ENCODE data around the gene FOSL2.

Gene FOSL2

DNA sequence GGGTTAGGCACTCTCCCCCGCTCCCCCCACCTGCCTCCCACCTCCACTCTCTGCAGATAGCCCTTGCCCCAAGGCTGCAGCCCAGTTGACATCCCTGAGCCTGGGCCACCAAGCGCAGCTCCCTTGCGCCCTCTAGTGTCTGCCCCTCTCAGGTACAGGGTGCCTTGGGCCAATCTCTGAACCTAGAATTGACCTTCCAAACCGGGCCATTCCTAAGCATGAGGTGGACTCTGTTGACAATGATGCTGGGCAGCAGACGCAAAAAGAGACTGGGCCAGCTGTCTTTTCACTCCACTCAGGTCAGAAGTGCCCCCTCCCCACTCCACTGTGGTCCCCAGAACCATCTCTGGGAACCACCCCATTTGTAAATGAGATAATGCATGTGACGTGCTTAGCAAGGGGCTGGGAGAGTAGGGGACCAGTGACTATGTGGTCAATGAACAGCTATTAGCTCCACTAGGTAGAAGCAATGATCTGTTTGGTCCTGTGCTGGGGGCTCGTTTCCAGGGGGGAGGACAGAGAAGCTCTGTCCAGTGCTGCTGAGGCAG, 60.0 kb downstream of the FOSL2 start:
- peak in 1 of 2 experiments; percentile 49 for DNase-seq

DNA sequence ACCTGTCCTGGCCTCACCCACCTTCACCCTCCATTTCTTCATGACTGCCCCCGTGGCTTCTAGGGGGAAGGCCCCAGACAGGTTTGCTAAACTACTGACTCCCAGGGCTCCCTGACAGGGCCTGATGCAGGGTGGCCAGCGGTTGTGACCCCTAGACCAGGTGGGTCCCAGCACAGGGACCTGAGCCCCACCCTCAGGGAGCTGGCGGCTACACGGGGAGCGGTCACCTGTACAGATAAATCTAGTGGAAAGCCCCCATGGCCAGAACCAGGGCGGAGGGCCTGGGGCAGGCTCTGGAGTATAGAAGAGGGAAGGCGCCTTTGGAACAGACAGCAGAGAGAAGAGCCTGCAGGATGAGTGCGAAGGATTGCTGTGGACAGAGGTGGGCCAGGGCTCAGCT, 60.7 kb downstream of the FOSL2 start:
- no peak for DNase-seq

DNA sequence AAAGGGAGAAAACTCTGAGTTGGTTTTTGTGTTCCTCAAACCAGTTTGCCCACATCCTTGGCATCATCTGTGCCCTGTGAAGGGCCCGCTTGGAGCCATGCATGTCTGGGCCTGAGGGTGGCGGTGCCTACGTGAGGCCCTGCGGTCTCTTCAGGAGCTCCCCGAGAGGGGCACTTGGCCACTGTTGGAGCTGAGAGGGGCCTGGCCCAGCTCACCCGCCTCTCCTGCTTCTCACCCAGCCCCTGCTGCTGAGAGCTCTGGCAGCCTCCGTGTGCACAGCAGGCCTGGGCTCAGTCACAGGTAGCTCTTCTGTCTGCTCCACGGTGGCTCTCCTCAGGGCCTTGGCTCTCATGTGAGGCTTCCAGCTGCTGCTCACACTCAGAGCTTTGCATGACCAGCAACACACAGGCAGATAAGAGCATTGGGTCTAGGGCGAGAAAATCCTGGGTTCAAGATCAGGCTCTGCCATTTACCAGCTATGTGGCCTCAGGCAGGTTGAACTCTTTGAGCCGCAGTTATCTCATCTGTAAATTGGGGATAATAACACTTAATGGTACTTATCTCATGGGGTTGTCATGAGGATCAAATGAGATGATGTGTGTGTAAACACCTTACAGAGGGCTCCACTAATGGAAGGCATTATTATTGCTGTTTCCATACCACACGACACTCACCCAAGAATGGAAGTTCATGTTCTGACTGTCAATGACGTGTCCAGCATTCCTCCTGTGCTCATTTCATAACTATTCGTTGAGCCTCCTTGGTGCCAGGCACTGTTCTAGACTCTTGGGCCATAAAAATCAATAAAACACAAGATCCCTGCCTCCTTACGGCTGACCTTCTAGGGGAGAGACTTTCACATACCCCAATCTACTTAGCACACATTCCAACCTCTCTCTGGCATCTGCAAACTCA, 61.6 kb downstream of the FOSL2 start:
- DNase-seq: no peak

DNA sequence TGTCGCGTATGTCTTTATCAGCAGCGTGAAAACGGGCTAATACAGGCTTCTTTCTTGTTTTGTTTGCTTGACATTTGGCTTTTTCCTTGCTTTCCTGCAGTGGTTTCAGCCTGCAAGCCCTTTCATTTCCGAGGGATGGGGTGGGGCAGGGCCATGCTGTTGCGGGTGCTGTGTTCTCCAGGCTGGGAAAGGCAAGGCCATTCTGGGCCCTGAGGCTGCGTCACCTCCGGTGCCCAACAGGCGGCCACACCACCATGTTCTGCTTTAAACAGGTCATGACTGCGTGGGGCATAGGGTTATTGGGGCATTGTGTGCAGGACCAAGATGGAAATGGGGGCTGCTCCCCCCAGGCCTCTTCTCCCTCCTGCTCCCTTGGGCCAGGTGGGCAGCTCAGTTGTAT, 64.6 kb downstream of the FOSL2 start:
- DNase-seq: no peak

DNA sequence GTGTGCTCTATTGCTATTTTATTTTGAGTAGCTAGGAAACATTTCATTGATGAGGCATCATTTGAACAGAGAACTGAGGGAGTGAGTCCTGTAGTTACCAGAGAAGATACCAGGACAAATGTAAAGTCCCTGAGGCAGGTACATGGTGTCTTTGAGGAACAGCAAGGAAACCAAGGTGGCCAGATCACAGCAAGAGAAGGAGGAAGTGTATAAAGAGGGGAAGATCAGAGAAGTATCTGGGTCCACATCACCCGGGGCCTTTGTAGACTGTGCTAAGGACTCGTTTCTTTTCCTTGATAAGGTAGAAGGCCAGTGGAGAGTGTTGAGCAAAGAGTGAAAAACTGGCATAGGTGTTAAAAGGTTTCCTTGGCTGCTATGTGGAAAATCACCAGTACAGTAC, 68.4 kb downstream of the FOSL2 start:
- DNase-seq: no peak

DNA sequence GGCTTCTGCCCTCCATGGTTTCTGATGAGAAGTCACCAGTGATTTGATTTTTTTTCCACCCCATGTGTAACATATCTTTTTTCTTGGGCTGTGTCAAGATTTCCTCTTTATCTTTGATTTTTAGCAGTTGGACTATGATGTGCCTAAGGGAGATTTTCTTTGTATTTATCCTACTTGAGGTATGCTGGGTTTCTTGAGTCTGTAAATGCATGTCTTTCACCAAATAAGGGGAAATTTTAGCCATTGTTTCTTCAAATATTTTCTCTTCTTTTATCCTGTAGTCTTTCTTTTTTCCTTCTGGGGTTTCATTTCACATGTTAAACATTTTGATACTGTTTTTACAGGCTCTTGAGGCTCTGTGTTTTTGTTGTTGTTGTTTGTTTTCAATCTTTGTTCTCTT, 69.5 kb downstream of the FOSL2 start:
- DNase-seq: no peak

DNA sequence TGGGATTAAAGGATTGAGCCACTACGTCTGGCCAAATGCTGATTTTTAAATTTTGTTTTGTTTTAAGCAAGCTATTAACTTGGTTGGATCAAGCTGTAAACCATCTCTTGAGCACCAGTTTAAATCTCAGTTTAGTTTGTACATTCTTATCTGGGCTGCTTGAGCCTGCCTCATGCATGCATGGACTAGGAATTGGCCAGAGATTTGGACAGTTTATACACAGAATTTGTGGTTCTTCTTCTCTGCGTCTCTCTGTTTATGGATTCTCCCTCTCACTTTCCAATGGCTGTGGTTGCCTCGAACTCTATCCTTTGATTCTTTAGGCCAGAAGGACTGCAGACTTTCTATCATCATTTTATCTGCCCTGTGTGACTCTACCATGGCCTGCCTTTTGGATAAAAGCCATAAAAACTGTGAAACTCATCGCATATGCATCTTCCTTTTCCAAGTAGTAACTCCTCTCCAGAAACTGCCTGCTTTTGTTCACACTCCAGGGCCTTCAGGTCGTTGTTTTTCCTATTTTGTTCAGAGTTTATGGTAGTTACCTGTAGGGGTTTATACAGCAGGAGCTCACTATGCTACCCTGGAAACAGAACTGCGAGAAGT, 70.7 kb downstream of the FOSL2 start:
- DNase-seq: no peak

DNA sequence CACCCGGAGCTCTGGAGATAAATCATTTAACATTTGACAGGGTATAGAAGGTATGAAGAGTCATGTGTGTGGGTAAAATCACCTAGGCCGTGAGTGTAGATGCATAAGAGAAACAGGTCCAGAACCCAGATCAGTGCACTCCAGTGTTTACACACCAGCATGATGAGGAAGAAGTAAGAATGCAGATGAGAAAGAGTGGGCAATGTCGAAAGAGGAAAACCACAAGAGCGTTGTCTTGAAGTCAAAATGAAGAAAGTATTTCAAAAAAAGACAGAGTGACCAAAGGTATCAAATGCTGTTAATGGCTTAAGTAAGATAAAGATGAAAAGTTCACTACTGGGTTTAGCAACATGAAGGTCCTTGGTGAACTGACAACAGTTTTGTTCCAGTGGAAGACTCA, 71.2 kb downstream of the FOSL2 start:
- no peak for DNase-seq

DNA sequence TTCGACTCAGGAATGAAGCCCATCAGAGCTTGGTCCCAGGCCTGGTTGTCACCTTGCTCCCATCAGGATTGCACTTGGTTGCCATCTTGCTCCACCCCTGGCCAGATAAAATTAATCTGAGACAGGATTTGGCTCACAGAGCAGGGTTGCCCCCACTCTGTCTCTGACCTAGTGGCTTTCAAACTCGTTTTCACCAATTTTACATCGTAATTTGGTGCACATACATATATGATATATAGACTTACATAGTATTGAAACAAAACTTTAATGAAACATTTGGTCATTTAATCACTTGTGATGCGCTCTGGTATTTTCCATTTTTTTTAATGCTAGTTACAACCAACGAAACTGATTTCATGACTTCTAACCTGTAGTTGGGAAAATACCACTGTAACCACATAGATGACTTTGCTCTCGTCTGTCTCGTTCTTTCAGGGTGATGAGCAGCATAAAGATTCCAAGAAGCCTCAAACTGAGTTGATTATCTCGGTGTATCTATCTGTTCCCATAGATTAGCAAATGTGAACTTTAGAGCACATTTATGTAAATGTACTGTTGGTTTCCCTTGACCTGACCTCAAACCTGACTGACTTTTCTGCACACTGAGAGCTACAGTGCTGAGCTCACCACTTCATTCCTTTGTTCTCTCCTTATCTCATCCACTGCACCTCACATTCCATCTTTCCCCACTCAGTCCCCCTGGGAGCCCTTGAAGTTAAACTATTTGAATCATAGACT, 72.7 kb downstream of the FOSL2 start:
- no peak for DNase-seq
